ACC112 (cell line): ENCODE data around the gene MSMB.
"Not testable (repeated sequence)": the region's sequence is repeated elsewhere in the genome, so short reads cannot be mapped to it uniquely, and the experiment has no call there.

Experiments used
- H2AFZ ChIP-seq: fragments of 200-600 bp; sonication (generic); one replicate; pipeline ENCODE4 v1.6.0; 2017; ENCODE audit warnings: antibody characterized with exemption, low read length; ENCODE audit not compliant: unreplicated experiment
- H3K27ac ChIP-seq: fragments of 200-600 bp; sonication (generic); 2 replicates; pipeline ENCODE4 v1.5.1; 2014; ENCODE audit warnings: low read depth, mild to moderate bottlenecking, antibody characterized with exemption, low read length, moderate library complexity
- H3K27me3 ChIP-seq: fragments of 200-600 bp; sonication (generic); 2 replicates; pipeline ENCODE4 v1.6.1; 2014; ENCODE audit warnings: mild to moderate bottlenecking, antibody characterized with exemption, low read length, moderate library complexity, mixed read lengths; ENCODE audit not compliant: insufficient read depth
- H3K36me3 ChIP-seq: fragments of 200-600 bp; sonication (generic); 2 replicates; pipeline ENCODE4 v1.6.1; 2016; ENCODE audit warnings: mild to moderate bottlenecking, antibody characterized with exemption, low read length, moderate library complexity, mixed read lengths; ENCODE audit not compliant: insufficient read depth
- H3K4me1 ChIP-seq: fragments of 200-600 bp; sonication (generic); one replicate; pipeline ENCODE4 v1.6.1; 2016; ENCODE audit warnings: low read length, mixed read lengths; ENCODE audit not compliant: insufficient read depth, unreplicated experiment, control insufficient read depth
- H3K4me3 ChIP-seq: fragments of 200-600 bp; sonication (generic); 2 replicates; pipeline ENCODE4 v1.5.1; 2014; ENCODE audit warnings: mild to moderate bottlenecking, low read depth, low read length
- H3K79me2 ChIP-seq: fragments of 200-600 bp; sonication (generic); one replicate; pipeline ENCODE4 v1.6.0; 2016; ENCODE audit warnings: low read length; ENCODE audit not compliant: control insufficient read depth, unreplicated experiment, insufficient read depth

The MSMB gene

GRCh38 chr10:46069771-46070463 is 23.8 kb upstream of the MSMB start:
- H2AFZ ChIP-seq, result no peak overlapping the region

GRCh38 chr10:46068905-46069304 is 22.8 kb upstream of the MSMB start:
- H3K36me3 ChIP-seq, result no peaks in the 10 kb centered on the region
- no peaks in the 10 kb centered on the region for H3K4me1 ChIP-seq
- H3K27ac ChIP-seq, result no peak overlapping the region
- H3K79me2 ChIP-seq, result no peaks in the 10 kb centered on the region
- H3K4me3 ChIP-seq, result no peak overlapping the region
- H2AFZ ChIP-seq, result no peak overlapping the region
- H3K27me3 ChIP-seq, result no peaks in the 10 kb centered on the region

More at GRCh38 chr10:46069771-46070463, 23.8 kb upstream of the MSMB start:
- Histone ChIP-seq H3K4me1 (no peaks in the 10 kb centered on the region), H3K4me3 (no peak overlapping the region), H3K27ac (no peak overlapping the region), H3K27me3 (no peaks in the 10 kb centered on the region), H3K36me3 (no peaks in the 10 kb centered on the region), H3K79me2 (no peaks in the 10 kb centered on the region)

GRCh38 chr10:46068117-46068516 is 22.0 kb upstream of the MSMB start:
- H3K36me3 ChIP-seq, result no peaks in the 10 kb centered on the region
- no peaks in the 10 kb centered on the region for H3K4me1 ChIP-seq
- H3K27me3 ChIP-seq, result peaks cover 1% of the 10 kb centered on the region; the same call in 1 of the 2 replicates
- no peaks in the 10 kb centered on the region for H3K79me2 ChIP-seq
- H3K4me3 ChIP-seq, result no peak overlapping the region
- no peak overlapping the region for H2AFZ ChIP-seq
- no peak overlapping the region for H3K27ac ChIP-seq

GRCh38 chr10:46064269-46064817 is 18.3 kb upstream of the MSMB start:
- no peaks in the 10 kb centered on the region for H3K79me2 ChIP-seq
- no peaks in the 10 kb centered on the region for H3K36me3 ChIP-seq
- no peak overlapping the region for H3K4me3 ChIP-seq
- no peaks in the 10 kb centered on the region for H3K4me1 ChIP-seq
- peaks cover 27% of the 10 kb centered on the region for H3K27me3 ChIP-seq
- H2AFZ ChIP-seq, result no peak overlapping the region
- H3K27ac ChIP-seq, result no peak overlapping the region

- H3K4me3 ChIP-seq, result no peak overlapping the region
- peaks cover 36% of the 10 kb centered on the region for H3K27me3 ChIP-seq
- no peaks in the 10 kb centered on the region for H3K4me1 ChIP-seq
- H3K36me3 ChIP-seq, result no peaks in the 10 kb centered on the region
- no peak overlapping the region for H2AFZ ChIP-seq
- no peak overlapping the region for H3K27ac ChIP-seq
- no peaks in the 10 kb centered on the region for H3K79me2 ChIP-seq
Observed at GRCh38 chr10:46062723-46063428, 16.8 kb upstream of the MSMB start.

- Histone ChIP-seq H3K79me2 (no peaks in the 10 kb centered on the region), H3K27ac (no peak overlapping the region), H3K36me3 (no peaks in the 10 kb centered on the region), H3K27me3 (peaks cover 47% of the 10 kb centered on the region), H3K4me1 (no peaks in the 10 kb centered on the region), H3K4me3 (no peak overlapping the region), H2AFZ (no peak overlapping the region)
Observed at GRCh38 chr10:46060706-46061105, 14.6 kb upstream of the MSMB start.

GRCh38 chr10:46057927-46058326 is 11.9 kb upstream of the MSMB start:
- H3K27ac ChIP-seq, H3K36me3 ChIP-seq, H3K4me3 ChIP-seq, H3K79me2 ChIP-seq, H2AFZ ChIP-seq, H3K4me1 ChIP-seq: not testable (repeated sequence)
- peaks cover 53% of the 10 kb centered on the region for H3K27me3 ChIP-seq

- H2AFZ ChIP-seq, result no peak overlapping the region
- H3K36me3 ChIP-seq, result no peaks in the 10 kb centered on the region
- no peak overlapping the region for H3K4me3 ChIP-seq
- H3K27ac ChIP-seq, result no peak overlapping the region
- H3K79me2 ChIP-seq, result no peaks in the 10 kb centered on the region
- H3K27me3 ChIP-seq, result peaks cover 54% of the 10 kb centered on the region
- no peaks in the 10 kb centered on the region for H3K4me1 ChIP-seq
Observed at GRCh38 chr10:46057038-46057437, 11.0 kb upstream of the MSMB start.

GRCh38 chr10:46055771-46056170 is 9.7 kb upstream of the MSMB start:
- Histone ChIP-seq H3K36me3 (no peaks in the 10 kb centered on the region), H3K27me3 (peaks cover 59% of the 10 kb centered on the region), H3K4me1 (no peaks in the 10 kb centered on the region), H3K27ac (no peak overlapping the region), H3K4me3 (no peak overlapping the region), H2AFZ (no peak overlapping the region), H3K79me2 (no peaks in the 10 kb centered on the region)

- H3K36me3 ChIP-seq, result no peaks in the 10 kb centered on the region
- peaks cover 57% of the 10 kb centered on the region for H3K27me3 ChIP-seq
- no peak overlapping the region for H3K27ac ChIP-seq
- H2AFZ ChIP-seq, result no peak overlapping the region
- no peak overlapping the region for H3K4me3 ChIP-seq
- no peaks in the 10 kb centered on the region for H3K4me1 ChIP-seq
- H3K79me2 ChIP-seq, result no peaks in the 10 kb centered on the region
Observed at GRCh38 chr10:46053534-46054434, 7.7 kb upstream of the MSMB start.
